Neural progenitor cell (in vitro differentiated cells): Measurements from ENCODE around the gene FKBP8. TPM values are rescaled to one million over a fixed set of nuclear protein-coding genes. Genes with fewer than 3 reads are reported as not detected.
"Not testable (repeated sequence)": the region's sequence is repeated elsewhere in the genome, so short reads cannot be mapped to it uniquely, and the experiment has no call there.

Source experiments
- DNase-seq: peaks from one replicate; pipeline ENCODE4 v3.0.0-alpha.2; 2016; ENCODE audit warnings: low spot score
- H2AFZ ChIP-seq: fragments of 200-600 bp; sonication (generic); replicated peaks from 2 replicates; pipeline ENCODE4 v1.6.1; 2016; ENCODE audit warnings: antibody characterized with exemption
- H3F3A ChIP-seq: fragments of 200-600 bp; sonication (generic); 2 replicates; pipeline ENCODE4 v1.6.1; 2016; ENCODE audit warnings: antibody characterized with exemption, low read depth
- H3K27ac ChIP-seq: fragments of 200-600 bp; sonication (generic); 2 replicates; pipeline ENCODE4 v1.5.1; 2016; ENCODE audit warnings: mild to moderate bottlenecking
- H3K27me3 ChIP-seq: fragments of 200-600 bp; sonication (generic); 2 replicates; pipeline ENCODE4 v1.6.1; 2016; ENCODE audit warnings: mild to moderate bottlenecking, moderate library complexity
- H3K36me3 ChIP-seq: fragments of 200-600 bp; sonication (generic); 2 replicates; pipeline ENCODE4 v1.5.1; 2016
- H3K4me1 ChIP-seq: fragments of 200-600 bp; sonication (generic); 2 replicates; pipeline ENCODE4 v1.6.1; 2016; ENCODE audit warnings: mixed run types
- H3K4me2 ChIP-seq: fragments of 200-600 bp; sonication (generic); 2 replicates; pipeline ENCODE4 v1.6.1; 2016
- H3K4me3 ChIP-seq: fragments of 200-600 bp; sonication (generic); 2 replicates; pipeline ENCODE4 v1.5.1; 2016
- H3K79me2 ChIP-seq: fragments of 200-600 bp; sonication (generic); 2 replicates; pipeline ENCODE4 v1.6.1; 2016; ENCODE audit warnings: low read depth
- H3K9ac ChIP-seq: fragments of 200-600 bp; sonication (generic); 2 replicates; pipeline ENCODE4 v1.6.1; 2016
- H3K9me3 ChIP-seq: fragments of 200-600 bp; sonication (generic); 2 replicates; pipeline ENCODE4 v1.5.1; 2016; ENCODE audit warnings: low read depth
- H4K20me1 ChIP-seq: fragments of 200-600 bp; sonication (generic); 2 replicates; pipeline ENCODE4 v1.6.1; 2016; ENCODE audit warnings: low read depth
- H3K27ac Mint-ChIP-seq: 3 replicates; pipeline ENCODE4 v1.8.0; 2021; ENCODE audit warnings: mixed read lengths
- H3K27me3 Mint-ChIP-seq: 2 replicates; pipeline ENCODE4 v1.8.0; 2022; ENCODE audit warnings: low read depth, mild to moderate bottlenecking, inconsistent platforms, moderate library complexity, mixed read lengths; ENCODE audit not compliant: insufficient read depth
- H3K36me3 Mint-ChIP-seq: 3 replicates; pipeline ENCODE4 v1.8.0; 2021; ENCODE audit warnings: mixed read lengths
- H3K4me1 Mint-ChIP-seq: 3 replicates; pipeline ENCODE4 v1.8.0; 2021; ENCODE audit warnings: mixed read lengths
- H3K4me3 Mint-ChIP-seq: 3 replicates; pipeline ENCODE4 v1.8.0; 2021; ENCODE audit warnings: mild to moderate bottlenecking, moderate library complexity, mixed read lengths
- H3K9me3 Mint-ChIP-seq: 3 replicates; pipeline ENCODE4 v1.8.0; 2020; ENCODE audit warnings: mixed read lengths
- EZH2 ChIP-seq: fragments of 200-600 bp; sonication (generic); IDR thresholded peaks from 2 replicates; pipeline ENCODE4 v1.6.1; 2017; ENCODE audit warnings: antibody characterized with exemption, mild to moderate bottlenecking, moderate library complexity
- EZH2phosphoT487 ChIP-seq: fragments of 200-600 bp; sonication (generic); IDR thresholded peaks from 2 replicates; pipeline ENCODE4 v1.6.1; 2017; ENCODE audit warnings: antibody characterized with exemption
- total RNA-seq: library from RNA; depleted of rRNA; stranded (reverse); fragments of >200 nt; gene quantifications from 2 replicates; pipeline ENCODE4 v1.2.3, GENCODE V29; 2015; ENCODE audit warnings: low replicate concordance
- TF ChIP-seq, protein P1 (sequence below): fragments of 200-600 bp; sonication (generic); IDR thresholded peaks from 2 replicates; pipeline ENCODE4 v1.5.1; 2017; ENCODE audit warnings: antibody characterized with exemption, mild to moderate bottlenecking

Gene FKBP8
- total RNA-seq, 1 donor from 2014 or later = 115 TPM

- H3K27me3 Mint-ChIP-seq = no peaks in the 10 kb centered on the region
- no peak overlapping the region for H3K4me3 Mint-ChIP-seq
- H3K79me2 ChIP-seq = peaks cover 2% of the 10 kb centered on the region
- no peaks in the 10 kb centered on the region for H3K4me1 ChIP-seq
- H3K9ac ChIP-seq = no peak overlapping the region
- no peak overlapping the region for H3K4me3 ChIP-seq
- H2AFZ ChIP-seq = no peak overlapping the region
- H3K36me3 ChIP-seq = no peaks in the 10 kb centered on the region
- H3K27me3 ChIP-seq = no peaks in the 10 kb centered on the region
- H3K27ac Mint-ChIP-seq = peak overlapping the region; percentile 33
- H4K20me1 ChIP-seq = peaks cover 3% of the 10 kb centered on the region
- H3K9me3 ChIP-seq = no peaks in the 10 kb centered on the region
- no peak overlapping the region for H3K27ac ChIP-seq
- no peaks in the 10 kb centered on the region for H3K9me3 Mint-ChIP-seq
- TF ChIP-seq, protein P1, sequence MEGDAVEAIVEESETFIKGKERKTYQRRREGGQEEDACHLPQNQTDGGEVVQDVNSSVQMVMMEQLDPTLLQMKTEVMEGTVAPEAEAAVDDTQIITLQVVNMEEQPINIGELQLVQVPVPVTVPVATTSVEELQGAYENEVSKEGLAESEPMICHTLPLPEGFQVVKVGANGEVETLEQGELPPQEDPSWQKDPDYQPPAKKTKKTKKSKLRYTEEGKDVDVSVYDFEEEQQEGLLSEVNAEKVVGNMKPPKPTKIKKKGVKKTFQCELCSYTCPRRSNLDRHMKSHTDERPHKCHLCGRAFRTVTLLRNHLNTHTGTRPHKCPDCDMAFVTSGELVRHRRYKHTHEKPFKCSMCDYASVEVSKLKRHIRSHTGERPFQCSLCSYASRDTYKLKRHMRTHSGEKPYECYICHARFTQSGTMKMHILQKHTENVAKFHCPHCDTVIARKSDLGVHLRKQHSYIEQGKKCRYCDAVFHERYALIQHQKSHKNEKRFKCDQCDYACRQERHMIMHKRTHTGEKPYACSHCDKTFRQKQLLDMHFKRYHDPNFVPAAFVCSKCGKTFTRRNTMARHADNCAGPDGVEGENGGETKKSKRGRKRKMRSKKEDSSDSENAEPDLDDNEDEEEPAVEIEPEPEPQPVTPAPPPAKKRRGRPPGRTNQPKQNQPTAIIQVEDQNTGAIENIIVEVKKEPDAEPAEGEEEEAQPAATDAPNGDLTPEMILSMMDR = no peak
- no peak for TF ChIP-seq EZH2
- TF ChIP-seq EZH2phosphoT487 = no peak
- H3K4me2 ChIP-seq = no peak overlapping the region
- no peaks in the 10 kb centered on the region for H3K4me1 Mint-ChIP-seq
- no peak for DNase-seq
- H3K36me3 Mint-ChIP-seq = peaks cover 2% of the 10 kb centered on the region
- peaks cover 16% of the 10 kb centered on the region for H3F3A ChIP-seq
Measured at GRCh38 chr19:18526316-18526715, 17.1 kb downstream of the FKBP8 start.

- Mint-ChIP-seq H3K27ac (no peak overlapping the region), H3K36me3 (no peaks in the 10 kb centered on the region)
- DNase-seq = no peak
Measured at GRCh38 chr19:18523841-18524240, 19.5 kb downstream of the FKBP8 start.

DNA sequence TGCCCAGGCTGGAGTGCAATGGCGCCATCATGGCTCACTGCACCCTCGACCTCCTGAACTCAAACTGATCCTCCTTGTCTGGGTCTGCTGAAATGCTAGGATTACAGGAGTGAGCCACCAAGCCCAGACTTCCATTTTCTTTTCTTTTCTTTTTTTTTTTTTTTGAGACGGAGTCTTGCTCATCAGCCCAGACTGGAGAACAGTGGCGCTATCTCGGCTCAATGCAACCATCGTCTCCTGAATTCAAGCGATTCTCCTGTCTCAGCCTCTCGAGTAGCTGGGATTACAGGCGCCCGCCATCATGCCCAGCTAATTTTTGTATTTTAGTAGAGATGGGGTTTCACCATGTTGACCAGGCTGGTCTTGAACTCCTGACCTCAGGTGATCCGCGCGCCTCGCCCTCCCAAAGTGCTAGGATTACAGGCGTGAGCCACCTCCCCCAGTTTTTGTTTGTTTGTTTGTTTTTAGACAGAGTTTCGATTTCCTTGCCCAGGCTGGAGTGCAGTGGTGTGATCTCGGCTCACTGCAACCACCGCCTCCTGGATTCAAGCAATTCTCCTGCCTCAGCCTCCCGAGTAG is 20.4 kb downstream of the FKBP8 start:
- not testable (repeated sequence) for H3K27ac Mint-ChIP-seq, H3K36me3 Mint-ChIP-seq

More at GRCh38 chr19:18523841-18524240, 19.5 kb downstream of the FKBP8 start:
- Mint-ChIP-seq H3K4me1 (peaks cover 12% of the 10 kb centered on the region), H3K9me3 (no peaks in the 10 kb centered on the region), H3K27me3 (no peaks in the 10 kb centered on the region), H3K4me3 (no peak overlapping the region)
- peaks cover 3% of the 10 kb centered on the region for H3K27me3 ChIP-seq
- H3K79me2 ChIP-seq = peaks cover 22% of the 10 kb centered on the region
- H3K4me2 ChIP-seq = no peak overlapping the region
- no peaks in the 10 kb centered on the region for H3K9me3 ChIP-seq
- H2AFZ ChIP-seq = no peak overlapping the region
- TF ChIP-seq EZH2phosphoT487 (no peak), EZH2 (no peak)
- TF ChIP-seq, protein P1 = no peak
- no peak overlapping the region for H3K9ac ChIP-seq
- peaks cover 23% of the 10 kb centered on the region for H4K20me1 ChIP-seq
- H3K4me3 ChIP-seq = no peak overlapping the region
- H3K27ac ChIP-seq = no peak overlapping the region
- no peaks in the 10 kb centered on the region for H3K36me3 ChIP-seq
- H3K4me1 ChIP-seq = peaks cover 7% of the 10 kb centered on the region
- peaks cover 19% of the 10 kb centered on the region for H3F3A ChIP-seq

GRCh38 chr19:18522124-18522861 is 21.1 kb downstream of the FKBP8 start:
- no peak overlapping the region for H2AFZ ChIP-seq
- peaks cover 7% of the 10 kb centered on the region for H3K4me1 ChIP-seq

More for the DNA sequence above, 20.4 kb downstream of the FKBP8 start:
- H3K4me1 ChIP-seq, H3K27me3 ChIP-seq, H3K4me2 ChIP-seq, H3K9me3 Mint-ChIP-seq, H3K27me3 Mint-ChIP-seq, H3K27ac ChIP-seq, H3K36me3 ChIP-seq, H3K9me3 ChIP-seq, H3K9ac ChIP-seq, H2AFZ ChIP-seq: not testable (repeated sequence)
- H3K4me3 Mint-ChIP-seq = peak overlapping the region; percentile 95
- Histone ChIP-seq H3F3A (peaks cover 19% of the 10 kb centered on the region), H4K20me1 (peaks cover 28% of the 10 kb centered on the region), H3K4me3 (peak overlapping the region; percentile 10), H3K79me2 (peaks cover 31% of the 10 kb centered on the region)
- peaks cover 12% of the 10 kb centered on the region for H3K4me1 Mint-ChIP-seq
- peak; percentile 28 for DNase-seq

More at GRCh38 chr19:18522124-18522861, 21.1 kb downstream of the FKBP8 start:
- no peak overlapping the region for H3K9ac ChIP-seq
- peaks cover 12% of the 10 kb centered on the region for H3K4me1 Mint-ChIP-seq
- no peaks in the 10 kb centered on the region for H3K9me3 ChIP-seq
- H4K20me1 ChIP-seq = peaks cover 34% of the 10 kb centered on the region
- H3K79me2 ChIP-seq = peaks cover 37% of the 10 kb centered on the region
- peaks cover 19% of the 10 kb centered on the region for H3F3A ChIP-seq
- peaks cover 3% of the 10 kb centered on the region for H3K27me3 ChIP-seq
- DNase-seq = peak; percentile 100
- H3K36me3 Mint-ChIP-seq = no peaks in the 10 kb centered on the region
- H3K4me3 Mint-ChIP-seq = peak overlapping the region; percentile 95
- H3K4me3 ChIP-seq = peak overlapping the region; percentile 93
- TF ChIP-seq, protein P1 = no peak
- peak overlapping the region; percentile 81 for H3K27ac Mint-ChIP-seq
- no peak overlapping the region for H3K27ac ChIP-seq
- no peak overlapping the region for H3K4me2 ChIP-seq
- no peaks in the 10 kb centered on the region for H3K27me3 Mint-ChIP-seq
- no peaks in the 10 kb centered on the region for H3K9me3 Mint-ChIP-seq
- H3K36me3 ChIP-seq = no peaks in the 10 kb centered on the region
